Measurements from ENCODE around the gene SULT1A2. TPM values are rescaled to one million over a fixed set of nuclear protein-coding genes. Genes with fewer than 3 reads are reported as not detected.
"Not testable (repeated sequence)": the region's sequence is repeated elsewhere in the genome, so short reads cannot be mapped to it uniquely, and the experiment has no call there.

The SULT1A2 gene
- total RNA-seq, 1 experiment from 2014 or later = not detected

GRCh38 chr16:28608496-28608808 lies 11.6 kb upstream of the SULT1A2 start:
- H3K9me2 ChIP-seq (replicated peaks; ENCODE audit: low read length); BruUV-seq (replicated peaks); H3K27me3 ChIP-seq (ENCODE audit: low read length); H3K9ac ChIP-seq (ENCODE audit: low read length); intact Hi-C loops (cut with micrococcal nuclease); H3K4me1 ChIP-seq (ENCODE audit: insufficient read depth, low read length); H3K4me2 ChIP-seq (ENCODE audit: low read length); DNase-seq; H3F3A ChIP-seq (ENCODE audit: low read length, unreplicated experiment); H3K79me2 ChIP-seq (ENCODE audit: low read length); CTCF ChIA-PET; H3K36me3 ChIP-seq (ENCODE audit: low read depth, low read length); ATAC-seq; H3K9me3 ChIP-seq (ENCODE audit: low read length); POLR2A ChIA-PET (ENCODE audit: unreplicated experiment); H4K20me1 ChIP-seq (ENCODE audit: low read length); H3K27ac ChIP-seq (ENCODE audit: low read length); H2AFZ ChIP-seq (ENCODE audit: low read length); H3K4me3 ChIP-seq (ENCODE audit: low read length): not testable (repeated sequence)

- H3K9me2 ChIP-seq (replicated peaks; ENCODE audit: low read length); H3K27me3 ChIP-seq (ENCODE audit: low read length); H3K4me2 ChIP-seq (ENCODE audit: low read length); H3K4me1 ChIP-seq (ENCODE audit: insufficient read depth, low read length); CTCF ChIA-PET; ATAC-seq; H3K36me3 ChIP-seq (ENCODE audit: low read depth, low read length); DNase-seq; H3K4me3 ChIP-seq (ENCODE audit: low read length); H2AFZ ChIP-seq (ENCODE audit: low read length); H3K27ac ChIP-seq (ENCODE audit: low read length); H3K9me3 ChIP-seq (ENCODE audit: low read length); H3F3A ChIP-seq (ENCODE audit: low read length, unreplicated experiment); H3K9ac ChIP-seq (ENCODE audit: low read length); H4K20me1 ChIP-seq (ENCODE audit: low read length); intact Hi-C loops (cut with micrococcal nuclease); BruUV-seq (replicated peaks); H3K79me2 ChIP-seq (ENCODE audit: low read length); POLR2A ChIA-PET (ENCODE audit: unreplicated experiment): not testable (repeated sequence)
These were observed 11.0 kb upstream of the SULT1A2 start for GRCh38 chr16:28607681-28608495.

- Histone ChIP-seq H3K9me3 (ENCODE audit: low read length) (no peaks in the 10 kb centered on the region), H3K9ac (ENCODE audit: low read length) (no peak overlapping the region), H2AFZ (ENCODE audit: low read length) (no peak overlapping the region), H3K4me2 (ENCODE audit: low read length) (no peak overlapping the region), H3K79me2 (ENCODE audit: low read length) (no peaks in the 10 kb centered on the region), H3K27ac (ENCODE audit: low read length) (no peak overlapping the region), H3K36me3 (ENCODE audit: low read depth, low read length) (no peaks in the 10 kb centered on the region), H3K9me2 (replicated peaks; ENCODE audit: low read length) (no peaks in the 10 kb centered on the region), H3K4me1 (ENCODE audit: insufficient read depth, low read length) (no peaks in the 10 kb centered on the region), H4K20me1 (ENCODE audit: low read length) (no peaks in the 10 kb centered on the region), H3K27me3 (ENCODE audit: low read length) (no peaks in the 10 kb centered on the region), H3K4me3 (ENCODE audit: low read length) (no peak overlapping the region), H3F3A (ENCODE audit: low read length, unreplicated experiment) (no peaks in the 10 kb centered on the region)
- DNase-seq = no peak
- TF ChIP-seq CTCF (conservative IDR thresholded peaks at IDR 0.05; ENCODE audit: low read depth, low read length) (no peak), EZH2 (IDR thresholded peaks at IDR 0.05; ENCODE audit: low read length, unreplicated experiment) (no peak), EZH2phosphoT487 (IDR thresholded peaks at IDR 0.05; ENCODE audit: borderline replicate concordance, low read length) (no peak)
- no TSS peak for BruUV-seq (replicated peaks)
- intact Hi-C loops (cut with micrococcal nuclease) = no loop called here
- ATAC-seq = no peak
- ChIA-PET CTCF (no interaction called here), POLR2A (ENCODE audit: unreplicated experiment) (no interaction called here)
These were observed 10.3 kb upstream of the SULT1A2 start for GRCh38 chr16:28607116-28607623.

All from PC-3 (cell line).